ENCODE data around the gene STAP2.

DNA sequence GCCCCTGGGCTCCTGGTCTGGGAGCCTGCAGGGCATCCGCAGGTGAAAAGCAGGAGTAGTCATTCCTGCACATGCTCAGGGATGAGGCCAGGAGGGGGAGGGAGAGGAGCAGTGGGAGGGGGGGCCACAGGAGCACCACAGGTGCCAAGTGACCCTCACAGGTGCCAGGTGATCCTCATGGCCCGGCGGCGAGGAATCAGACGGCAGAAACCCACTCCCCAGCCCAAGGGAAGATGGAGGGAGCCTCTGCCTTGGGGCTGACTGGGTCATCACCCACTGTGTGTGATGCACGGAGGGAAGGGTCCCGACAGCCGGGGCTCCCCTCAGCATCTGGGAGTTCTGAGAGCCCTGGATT, 34.4 kb upstream of the STAP2 start:
- TF ChIP-seq CTCF (IDR thresholded peaks at IDR 0.05; ENCODE audit: insufficient read depth, low read length) (no peak), GABPA (IDR thresholded peaks at IDR 0.05; ENCODE audit: low read depth) (no peak), POLR2AphosphoS5 (IDR thresholded peaks at IDR 0.05; ENCODE audit: low read depth) (no peak)
- TF ChIP-seq, protein P1, sequence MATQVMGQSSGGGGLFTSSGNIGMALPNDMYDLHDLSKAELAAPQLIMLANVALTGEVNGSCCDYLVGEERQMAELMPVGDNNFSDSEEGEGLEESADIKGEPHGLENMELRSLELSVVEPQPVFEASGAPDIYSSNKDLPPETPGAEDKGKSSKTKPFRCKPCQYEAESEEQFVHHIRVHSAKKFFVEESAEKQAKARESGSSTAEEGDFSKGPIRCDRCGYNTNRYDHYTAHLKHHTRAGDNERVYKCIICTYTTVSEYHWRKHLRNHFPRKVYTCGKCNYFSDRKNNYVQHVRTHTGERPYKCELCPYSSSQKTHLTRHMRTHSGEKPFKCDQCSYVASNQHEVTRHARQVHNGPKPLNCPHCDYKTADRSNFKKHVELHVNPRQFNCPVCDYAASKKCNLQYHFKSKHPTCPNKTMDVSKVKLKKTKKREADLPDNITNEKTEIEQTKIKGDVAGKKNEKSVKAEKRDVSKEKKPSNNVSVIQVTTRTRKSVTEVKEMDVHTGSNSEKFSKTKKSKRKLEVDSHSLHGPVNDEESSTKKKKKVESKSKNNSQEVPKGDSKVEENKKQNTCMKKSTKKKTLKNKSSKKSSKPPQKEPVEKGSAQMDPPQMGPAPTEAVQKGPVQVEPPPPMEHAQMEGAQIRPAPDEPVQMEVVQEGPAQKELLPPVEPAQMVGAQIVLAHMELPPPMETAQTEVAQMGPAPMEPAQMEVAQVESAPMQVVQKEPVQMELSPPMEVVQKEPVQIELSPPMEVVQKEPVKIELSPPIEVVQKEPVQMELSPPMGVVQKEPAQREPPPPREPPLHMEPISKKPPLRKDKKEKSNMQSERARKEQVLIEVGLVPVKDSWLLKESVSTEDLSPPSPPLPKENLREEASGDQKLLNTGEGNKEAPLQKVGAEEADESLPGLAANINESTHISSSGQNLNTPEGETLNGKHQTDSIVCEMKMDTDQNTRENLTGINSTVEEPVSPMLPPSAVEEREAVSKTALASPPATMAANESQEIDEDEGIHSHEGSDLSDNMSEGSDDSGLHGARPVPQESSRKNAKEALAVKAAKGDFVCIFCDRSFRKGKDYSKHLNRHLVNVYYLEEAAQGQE (IDR thresholded peaks at IDR 0.05; ENCODE audit: insufficient replicate concordance, low read depth), result no peak

Data from HL-60 (cell line).